ENCODE results near the gene ZBTB49. TPM values are rescaled to one million over a fixed set of nuclear protein-coding genes. Genes with fewer than 3 reads are reported as not detected.
"Not testable (repeated sequence)": the region's sequence is repeated elsewhere in the genome, so short reads cannot be mapped to it uniquely, and the experiment has no call there.

ZBTB49 gene
- total RNA-seq, 4 donors from 2014 or later = 2.4 to 11.2 (median 6.0) TPM

GRCh38 chr4:4341861-4342650 is 52.0 kb downstream of the ZBTB49 start:
- 78 to 83% methylated on average over 1 to 9 of the region's 9 CpGs for WGBS, 2 donors (ENCODE audit: low coverage in 1 of 2)
- intact Hi-C loops (cut with DNase I; ENCODE audit: low total_unique reads) (no loop called here), in situ Hi-C loops (cut with MboI; ENCODE audit: low pct_ligation_motif_present in 1 of 4, low pct_unique_long_range_greater_than_20kb in 1 of 4, low sequenced_read_pairs in 3 of 4) (loop anchor here in 1 of 4 donors (10.0 kb wide), 1 partner anchor 87 kb away; no protein-coding TSS in a partner anchor)

GRCh38 chr4:4343038-4343437 is 53.0 kb downstream of the ZBTB49 start:
- in situ Hi-C loops (cut with MboI; ENCODE audit: low pct_ligation_motif_present in 1 of 4, low pct_unique_long_range_greater_than_20kb in 1 of 4, low sequenced_read_pairs in 3 of 4) (loop anchor here in 1 of 4 donors (10.0 kb wide), 1 partner anchor 88 kb away; no protein-coding TSS in a partner anchor), intact Hi-C loops (cut with DNase I; ENCODE audit: low total_unique reads) (no loop called here)
- Histone ChIP-seq H3K36me3 (no peaks in the 10 kb centered on the region), H3K9me3 (no peaks in the 10 kb centered on the region), H3K4me3 (no peak overlapping the region), H3K27ac (no peak overlapping the region), H3K4me1 (no peaks in the 10 kb centered on the region), H3K27me3 (no peaks in the 10 kb centered on the region)
- DNase-seq = no peak
- 77 to 85% methylated on average over 4 to 5 of the region's 5 CpGs for WGBS, 2 donors (ENCODE audit: low coverage in 1 of 2)
- no peak for TF ChIP-seq CTCF (IDR thresholded peaks at IDR 0.05)
- no peak for TF ChIP-seq POLR2A (IDR thresholded peaks at IDR 0.05)
- TF ChIP-seq EP300 (IDR thresholded peaks at IDR 0.05; ENCODE audit: low read depth) = no peak
- TF ChIP-seq POLR2AphosphoS5 (IDR thresholded peaks at IDR 0.05) = no peak

More at GRCh38 chr4:4341861-4342650, 52.0 kb downstream of the ZBTB49 start:
- no peaks in the 10 kb centered on the region for H3K36me3 ChIP-seq
- TF ChIP-seq CTCF (IDR thresholded peaks at IDR 0.05) (no peak), POLR2AphosphoS5 (IDR thresholded peaks at IDR 0.05) (no peak), POLR2A (IDR thresholded peaks at IDR 0.05) (no peak), EP300 (IDR thresholded peaks at IDR 0.05; ENCODE audit: low read depth) (no peak)
- H3K27ac ChIP-seq = no peak overlapping the region
- no peaks in the 10 kb centered on the region for H3K9me3 ChIP-seq
- H3K27me3 ChIP-seq = no peaks in the 10 kb centered on the region
- H3K4me1 ChIP-seq = no peaks in the 10 kb centered on the region
- no peak overlapping the region for H3K4me3 ChIP-seq
- DNase-seq = no peak

DNA sequence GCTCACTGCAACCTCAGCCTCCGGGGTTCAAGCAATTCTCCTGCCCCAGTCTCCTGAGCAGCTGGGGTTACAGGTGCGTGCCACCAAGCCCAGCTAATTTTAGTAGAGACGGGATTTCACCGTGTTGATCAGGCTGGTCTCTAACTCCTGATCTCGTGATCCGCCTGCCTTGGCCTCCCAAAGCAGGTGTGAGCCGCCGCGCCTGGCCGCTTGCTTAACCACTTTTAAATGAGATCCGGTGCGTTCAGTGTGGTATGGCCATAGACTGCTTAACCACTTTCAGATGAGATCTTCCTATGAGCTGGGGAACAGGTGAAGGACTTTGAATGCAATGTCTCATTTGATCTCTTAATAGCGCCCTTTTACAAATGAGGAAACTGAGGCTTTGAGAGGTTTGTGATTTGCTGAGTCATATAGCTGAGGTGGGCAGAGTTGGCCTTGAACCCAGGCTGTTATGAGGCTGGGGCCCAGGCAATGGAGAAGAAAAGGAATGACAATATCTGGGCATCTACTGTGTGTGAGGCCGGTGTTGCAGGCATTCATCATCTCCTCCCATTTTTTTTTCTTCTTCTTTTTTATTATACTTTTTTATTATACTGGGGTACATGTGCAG is 55.0 kb downstream of the ZBTB49 start:
- Histone ChIP-seq H3K4me1 (no peaks in the 10 kb centered on the region), H3K9me3 (no peaks in the 10 kb centered on the region), H3K27me3 (no peaks in the 10 kb centered on the region), H3K36me3 (no peaks in the 10 kb centered on the region), H3K27ac (no peak overlapping the region), H3K4me3 (no peak overlapping the region)
- intact Hi-C loops (cut with DNase I; ENCODE audit: low total_unique reads) (no loop called here), in situ Hi-C loops (cut with MboI; ENCODE audit: low pct_ligation_motif_present in 1 of 4, low pct_unique_long_range_greater_than_20kb in 1 of 4, low sequenced_read_pairs in 3 of 4) (loop anchor here in 1 of 4 donors (10.0 kb wide), 1 partner anchor 90 kb away; no protein-coding TSS in a partner anchor)
- DNase-seq = peak; percentile 40
- TF ChIP-seq EP300 (IDR thresholded peaks at IDR 0.05; ENCODE audit: low read depth) = no peak
- no peak for TF ChIP-seq POLR2AphosphoS5 (IDR thresholded peaks at IDR 0.05)
- no peak for TF ChIP-seq CTCF (IDR thresholded peaks at IDR 0.05)
- no peak for TF ChIP-seq POLR2A (IDR thresholded peaks at IDR 0.05)
- 71 to 80% methylated on average over 2 to 14 of the region's 14 CpGs for WGBS, 2 donors (ENCODE audit: low coverage in 1 of 2)

DNA sequence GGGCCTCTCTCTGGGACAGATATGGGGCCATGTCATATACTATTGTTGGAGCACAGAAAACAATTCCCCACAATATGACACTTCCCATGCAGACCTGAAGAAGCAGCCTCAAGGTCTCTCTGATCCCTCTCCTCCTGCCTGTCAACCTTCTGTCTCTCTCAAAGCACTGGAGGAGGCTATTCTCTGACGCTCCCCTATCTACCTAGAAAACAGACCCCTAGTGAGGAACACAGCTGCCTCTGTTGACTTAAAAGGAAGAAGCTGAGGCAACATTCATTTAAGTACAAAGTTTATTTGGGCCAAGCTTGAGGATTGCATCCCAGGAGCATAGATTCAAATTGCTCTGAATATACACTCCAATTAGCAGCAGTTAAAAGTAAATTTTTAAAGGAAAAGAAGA is 57.5 kb downstream of the ZBTB49 start:
- H3K4me1 ChIP-seq = no peaks in the 10 kb centered on the region
- intact Hi-C loops (cut with DNase I; ENCODE audit: low total_unique reads) = no loop called here
- WGBS, 2 donors (ENCODE audit: low coverage in 1 of 2) = 32% methylated on average over 1 of the region's 1 CpG; no CpG with 5 or more reads in 1 of the 2 donors
- in situ Hi-C loops (cut with MboI; ENCODE audit: low pct_ligation_motif_present in 1 of 4, low pct_unique_long_range_greater_than_20kb in 1 of 4, low sequenced_read_pairs in 3 of 4) = loop anchor here in 1 of 4 donors (10.0 kb wide), 1 partner anchor 93 kb away; no protein-coding TSS in a partner anchor
- H3K27ac ChIP-seq = no peak overlapping the region
- H3K4me3 ChIP-seq = no peak overlapping the region
- H3K9me3 ChIP-seq = no peaks in the 10 kb centered on the region
- no peaks in the 10 kb centered on the region for H3K36me3 ChIP-seq
- no peak for DNase-seq
- TF ChIP-seq CTCF (IDR thresholded peaks at IDR 0.05) (no peak), POLR2AphosphoS5 (IDR thresholded peaks at IDR 0.05) (no peak), EP300 (IDR thresholded peaks at IDR 0.05; ENCODE audit: low read depth) (no peak), POLR2A (IDR thresholded peaks at IDR 0.05) (no peak)
- no peaks in the 10 kb centered on the region for H3K27me3 ChIP-seq

GRCh38 chr4:4348585-4348984 is 58.5 kb downstream of the ZBTB49 start:
- DNase-seq; H3K27me3 ChIP-seq; H3K27ac ChIP-seq; intact Hi-C loops (cut with DNase I; ENCODE audit: low total_unique reads); H3K4me3 ChIP-seq; H3K9me3 ChIP-seq; H3K36me3 ChIP-seq; H3K4me1 ChIP-seq: not testable (repeated sequence)
- in situ Hi-C loops (cut with MboI; ENCODE audit: low pct_ligation_motif_present in 1 of 4, low pct_unique_long_range_greater_than_20kb in 1 of 4, low sequenced_read_pairs in 3 of 4) = loop anchor here in 1 of 4 donors (10.0 kb wide), 1 partner anchor 94 kb away; no protein-coding TSS in a partner anchor
- WGBS, 2 donors (ENCODE audit: low coverage in 1 of 2) = 30 to 73% methylated on average over 2 to 9 of the region's 9 CpGs
